ENCODE measurements around the gene RNF115. TPM values are rescaled to one million over a fixed set of nuclear protein-coding genes. Genes with fewer than 3 reads are reported as not detected.

Gene RNF115
- total and polyA plus RNA-seq, 2 of the 13 experiments (the other 11 are each of a cell fraction or from before 2014, with no cell fraction given) = 6.0 to 10.1 TPM

DNA sequence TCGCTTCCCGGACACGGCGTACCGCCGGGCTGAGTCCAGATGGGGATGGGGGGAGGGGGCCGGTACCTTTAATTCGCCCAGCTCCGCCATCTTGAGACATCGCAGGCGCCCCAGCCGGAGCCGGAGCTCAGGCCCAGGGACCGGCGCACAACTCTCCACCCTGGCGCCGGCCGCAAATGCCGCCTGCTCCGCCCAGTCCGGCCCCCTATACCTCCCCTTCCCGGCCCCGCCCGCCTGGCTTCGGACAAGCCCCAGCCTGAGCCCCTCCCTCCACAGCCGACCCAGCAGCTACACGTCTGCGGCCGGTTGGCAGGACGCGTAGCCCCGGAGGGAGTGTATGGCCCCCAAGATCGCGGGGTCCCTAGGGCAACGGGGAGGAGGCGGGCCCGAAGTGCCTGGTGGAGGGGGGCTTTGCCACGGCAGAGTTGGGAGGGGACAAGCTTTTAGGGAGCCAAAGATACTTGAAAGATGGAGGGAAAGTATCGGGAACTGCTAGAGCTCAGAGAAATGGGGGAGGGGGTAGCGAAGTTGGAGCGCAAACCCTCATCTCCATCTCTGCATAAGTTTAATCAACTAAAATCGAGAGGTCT is 35.1 kb upstream of the RNF115 start, which contains the start of gene PIAS3 (continued):
- TF ChIP-seq, protein P1, sequence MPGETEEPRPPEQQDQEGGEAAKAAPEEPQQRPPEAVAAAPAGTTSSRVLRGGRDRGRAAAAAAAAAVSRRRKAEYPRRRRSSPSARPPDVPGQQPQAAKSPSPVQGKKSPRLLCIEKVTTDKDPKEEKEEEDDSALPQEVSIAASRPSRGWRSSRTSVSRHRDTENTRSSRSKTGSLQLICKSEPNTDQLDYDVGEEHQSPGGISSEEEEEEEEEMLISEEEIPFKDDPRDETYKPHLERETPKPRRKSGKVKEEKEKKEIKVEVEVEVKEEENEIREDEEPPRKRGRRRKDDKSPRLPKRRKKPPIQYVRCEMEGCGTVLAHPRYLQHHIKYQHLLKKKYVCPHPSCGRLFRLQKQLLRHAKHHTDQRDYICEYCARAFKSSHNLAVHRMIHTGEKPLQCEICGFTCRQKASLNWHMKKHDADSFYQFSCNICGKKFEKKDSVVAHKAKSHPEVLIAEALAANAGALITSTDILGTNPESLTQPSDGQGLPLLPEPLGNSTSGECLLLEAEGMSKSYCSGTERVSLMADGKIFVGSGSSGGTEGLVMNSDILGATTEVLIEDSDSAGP (CRISPR knock-in tag; IDR thresholded peaks at IDR 0.05; ENCODE audit: borderline replicate concordance) = peak; percentile 99
- TF ChIP-seq ZNF691 (CRISPR knock-in tag; IDR thresholded peaks at IDR 0.05; ENCODE audit: borderline replicate concordance, low read depth) = peak; percentile 62; the same call in 1 of the 2 replicates
- no peak for TF ChIP-seq ZBTB42 (CRISPR knock-in tag; IDR thresholded peaks at IDR 0.05)
- TF ChIP-seq PITX1 (CRISPR knock-in tag; IDR thresholded peaks at IDR 0.05) = peak; percentile 75; the same call in 1 of the 2 replicates
- TF ChIP-seq RORA (CRISPR knock-in tag; IDR thresholded peaks at IDR 0.05) = no peak
- TF ChIP-seq, protein P2, sequence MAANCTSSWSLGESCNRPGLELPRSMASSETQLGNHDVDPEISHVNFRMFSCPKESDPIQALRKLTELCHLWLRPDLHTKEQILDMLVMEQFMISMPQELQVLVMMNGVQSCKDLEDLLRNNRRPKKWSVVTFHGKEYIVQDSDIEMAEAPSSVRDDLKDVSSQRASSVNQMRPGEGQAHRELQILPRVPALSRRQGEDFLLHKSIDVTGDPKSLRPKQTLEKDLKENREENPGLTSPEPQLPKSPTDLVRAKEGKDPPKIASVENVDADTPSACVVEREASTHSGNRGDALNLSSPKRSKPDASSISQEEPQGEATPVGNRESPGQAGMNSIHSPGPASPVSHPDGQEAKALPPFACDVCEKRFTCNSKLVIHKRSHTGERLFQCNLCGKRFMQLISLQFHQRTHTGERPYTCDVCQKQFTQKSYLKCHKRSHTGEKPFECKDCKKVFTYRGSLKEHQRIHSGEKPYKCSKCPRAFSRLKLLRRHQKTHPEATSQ (CRISPR knock-in tag; IDR thresholded peaks at IDR 0.05; ENCODE audit: borderline replicate concordance) = 0 out of 2 replicates have a peak, but pooled peaks have one; percentile 80
- TF ChIP-seq GABPA (IDR thresholded peaks at IDR 0.05; ENCODE audit: low read depth, low read length) = no peak
- 0 out of 2 replicates have a peak, but pooled peaks have one; percentile 4 for TF ChIP-seq GABPA (CRISPR knock-in tag; IDR thresholded peaks at IDR 0.05; ENCODE audit: low read depth)
- TF ChIP-seq, protein P3, sequence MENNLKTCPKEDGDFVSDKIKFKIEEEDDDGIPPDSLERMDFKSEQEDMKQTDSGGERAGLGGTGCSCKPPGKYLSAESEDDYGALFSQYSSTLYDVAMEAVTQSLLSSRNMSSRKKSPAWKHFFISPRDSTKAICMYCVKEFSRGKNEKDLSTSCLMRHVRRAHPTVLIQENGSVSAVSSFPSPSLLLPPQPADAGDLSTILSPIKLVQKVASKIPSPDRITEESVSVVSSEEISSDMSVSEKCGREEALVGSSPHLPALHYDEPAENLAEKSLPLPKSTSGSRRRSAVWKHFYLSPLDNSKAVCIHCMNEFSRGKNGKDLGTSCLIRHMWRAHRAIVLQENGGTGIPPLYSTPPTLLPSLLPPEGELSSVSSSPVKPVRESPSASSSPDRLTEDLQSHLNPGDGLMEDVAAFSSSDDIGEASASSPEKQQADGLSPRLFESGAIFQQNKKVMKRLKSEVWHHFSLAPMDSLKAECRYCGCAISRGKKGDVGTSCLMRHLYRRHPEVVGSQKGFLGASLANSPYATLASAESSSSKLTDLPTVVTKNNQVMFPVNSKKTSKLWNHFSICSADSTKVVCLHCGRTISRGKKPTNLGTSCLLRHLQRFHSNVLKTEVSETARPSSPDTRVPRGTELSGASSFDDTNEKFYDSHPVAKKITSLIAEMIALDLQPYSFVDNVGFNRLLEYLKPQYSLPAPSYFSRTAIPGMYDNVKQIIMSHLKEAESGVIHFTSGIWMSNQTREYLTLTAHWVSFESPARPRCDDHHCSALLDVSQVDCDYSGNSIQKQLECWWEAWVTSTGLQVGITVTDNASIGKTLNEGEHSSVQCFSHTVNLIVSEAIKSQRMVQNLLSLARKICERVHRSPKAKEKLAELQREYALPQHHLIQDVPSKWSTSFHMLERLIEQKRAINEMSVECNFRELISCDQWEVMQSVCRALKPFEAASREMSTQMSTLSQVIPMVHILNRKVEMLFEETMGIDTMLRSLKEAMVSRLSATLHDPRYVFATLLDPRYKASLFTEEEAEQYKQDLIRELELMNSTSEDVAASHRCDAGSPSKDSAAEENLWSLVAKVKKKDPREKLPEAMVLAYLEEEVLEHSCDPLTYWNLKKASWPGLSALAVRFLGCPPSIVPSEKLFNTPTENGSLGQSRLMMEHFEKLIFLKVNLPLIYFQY (CRISPR knock-in tag; IDR thresholded peaks at IDR 0.05; ENCODE audit: borderline replicate concordance) = 0 out of 2 replicates have a peak, but pooled peaks have one; percentile 59
- no peak for TF ChIP-seq PHF5A (CRISPR knock-in tag; IDR thresholded peaks at IDR 0.05; ENCODE audit: low read depth, unreplicated experiment)
- TF ChIP-seq POGK (CRISPR knock-in tag; conservative IDR thresholded peaks at IDR 0.05) = 0 out of 2 replicates have a peak, but pooled peaks have one; percentile 32
- peak; percentile 39; the same call in 1 of the 2 replicates for TF ChIP-seq MXD4 (CRISPR knock-in tag; IDR thresholded peaks at IDR 0.05)
- TF ChIP-seq PPARG (CRISPR knock-in tag; conservative IDR thresholded peaks at IDR 0.05) = no peak
- TF ChIP-seq TEAD3 (CRISPR knock-in tag; optimal IDR thresholded peaks at IDR 0.05; ENCODE audit: borderline replicate concordance) = peak; percentile 45
- peak; percentile 59; the same call in 1 of the 2 replicates for TF ChIP-seq ZFP36L1 (CRISPR knock-in tag; IDR thresholded peaks at IDR 0.05)

Data from HepG2 (cell line).